Fibroblast of pulmonary artery (primary cell): ENCODE data around the gene RAB27B.

Source experiments
- DNase-seq: peaks from one replicate; pipeline ENCODE4 v3.0.0-alpha.2; 2010; ENCODE audit warnings: low read depth
- H3K4me3 ChIP-seq: replicated peaks from 2 replicates; pipeline ENCODE4 v1.5.1; 2011; ENCODE audit warnings: low read depth, mild to moderate bottlenecking, control low read depth, low read length, moderate library complexity
- CTCF ChIP-seq: IDR thresholded peaks from 2 replicates; pipeline ENCODE4 v1.5.1; 2011; ENCODE audit warnings: mild to moderate bottlenecking, control low read depth, low read length, inconsistent platforms; ENCODE audit errors: missing control alignments

The RAB27B gene

DNA sequence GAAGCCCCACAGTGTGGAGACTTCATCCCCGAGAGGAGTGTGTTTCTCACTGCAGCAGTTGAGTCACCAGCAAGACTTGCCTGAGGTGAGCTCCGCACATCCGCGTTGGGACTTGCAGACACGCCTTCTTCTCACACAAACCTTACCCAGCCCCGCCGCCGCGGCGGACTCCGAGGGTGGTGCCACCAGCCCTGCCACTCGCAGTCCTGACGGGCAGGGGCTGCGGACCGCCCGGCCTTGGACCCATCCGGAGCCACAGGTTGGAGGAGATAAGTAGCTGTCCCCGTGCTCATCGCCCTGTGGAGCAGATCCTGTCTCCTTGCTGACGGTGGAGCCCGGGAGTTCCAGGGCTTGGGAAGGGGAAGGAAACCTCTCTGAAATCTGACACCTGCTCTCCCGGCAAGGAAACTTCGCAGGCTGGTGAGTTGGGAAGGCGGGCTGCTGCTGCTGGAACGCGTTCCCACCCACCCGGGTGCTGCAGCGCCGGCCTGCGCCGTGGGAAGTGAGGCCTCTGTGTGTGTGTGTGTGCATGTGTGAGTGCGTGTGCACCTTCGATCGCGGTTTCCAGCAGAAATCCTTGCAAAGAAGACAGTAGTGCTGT is at the start of gene RAB27B:
RAB27B (plus strand) TSS at position 197 of the 601 bp plus-strand sequence. CDS start 49,109 bp downstream, outside the sequence.
- peak; percentile 84 for DNase-seq
- TF ChIP-seq CTCF: no peak
- H3K4me3 ChIP-seq: peak within 1 kb of the TSS; percentile 69

GRCh38 chr18:54780285-54780861 is 47.9 kb upstream of the RAB27B start:
- no peak for DNase-seq
- no peak for TF ChIP-seq CTCF
- no peak overlapping the region for H3K4me3 ChIP-seq

DNA sequence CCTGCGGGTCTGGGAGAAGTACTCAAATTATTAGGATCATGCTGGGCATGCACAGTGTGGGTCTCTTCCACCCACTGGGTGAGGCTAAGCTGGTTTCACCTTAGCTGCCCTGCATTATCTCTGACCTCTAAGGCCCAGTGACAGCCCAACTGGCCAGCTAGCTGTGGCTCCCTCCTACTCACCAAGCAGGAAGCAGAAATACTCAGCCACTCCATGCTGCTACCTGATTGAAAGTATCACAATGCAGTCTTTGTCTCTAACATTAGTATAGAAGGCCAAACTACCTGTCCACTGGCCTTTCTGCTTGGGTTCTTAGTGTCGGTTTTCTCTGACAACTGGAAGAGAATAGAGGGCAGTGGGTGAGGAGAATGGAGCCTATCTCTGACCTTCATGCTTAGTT is 47.3 kb upstream of the RAB27B start:
- no peak for DNase-seq
- TF ChIP-seq CTCF: no peak
- H3K4me3 ChIP-seq: no peak overlapping the region

- H3K4me3 ChIP-seq: no peak overlapping the region
- no peak for TF ChIP-seq CTCF
- no peak for DNase-seq
Observed at GRCh38 chr18:54783139-54783538, 45.1 kb upstream of the RAB27B start.

GRCh38 chr18:54786206-54786605 is 42.1 kb upstream of the RAB27B start:
- H3K4me3 ChIP-seq: no peak overlapping the region
- no peak for TF ChIP-seq CTCF
- no peak for DNase-seq

- no peak for DNase-seq
- no peak overlapping the region for H3K4me3 ChIP-seq
- no peak for TF ChIP-seq CTCF
Observed at GRCh38 chr18:54787121-54787520, 41.2 kb upstream of the RAB27B start.

DNA sequence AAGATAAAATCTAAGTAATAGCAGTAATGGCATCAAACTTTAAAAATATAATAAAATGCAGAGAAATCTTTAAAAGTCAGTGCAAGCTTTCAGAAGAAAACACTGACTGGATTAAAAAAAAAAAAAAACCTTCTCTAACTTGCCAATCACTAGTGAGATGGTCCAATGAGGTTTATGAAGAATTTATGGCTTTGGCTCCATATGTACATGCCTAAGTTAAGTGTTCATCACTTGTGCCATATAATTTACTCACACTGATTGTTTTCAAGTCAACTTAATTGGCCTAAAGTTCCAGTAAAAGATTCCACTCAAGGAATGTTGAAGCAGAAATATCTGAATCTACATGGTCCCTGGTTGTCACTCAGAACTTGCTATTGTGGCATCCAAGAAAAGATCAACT is 40.7 kb upstream of the RAB27B start:
- no peak for DNase-seq
- no peak overlapping the region for H3K4me3 ChIP-seq
- TF ChIP-seq CTCF: no peak
